Muscle layer of colon (tissue), 2 donors: ENCODE results near the gene PAX2.

ENCODE experiments used
- H3K27ac ChIP-seq: one replicate; pipeline ENCODE4 v1.7.0; 2013; ENCODE audit warnings: low read depth, mild to moderate bottlenecking, low read length, moderate library complexity
- H3K27me3 ChIP-seq, 2 donors: one replicate each; pipeline ENCODE4 v1.7.0; 2013; ENCODE audit warnings: low read length in 2 of 2, mild to moderate bottlenecking in 2 of 2; ENCODE audit not compliant: insufficient read depth in 2 of 2, control insufficient read depth in 1 of 2
- H3K36me3 ChIP-seq: one replicate; pipeline ENCODE4 v1.7.0; 2013; ENCODE audit warnings: mild to moderate bottlenecking, low read length; ENCODE audit not compliant: insufficient read depth
- H3K4me1 ChIP-seq: one replicate; pipeline ENCODE4 v1.7.0; 2013; ENCODE audit warnings: mild to moderate bottlenecking, low read length; ENCODE audit not compliant: insufficient read depth
- H3K4me3 ChIP-seq, 2 donors: one replicate each; pipeline ENCODE4 v1.7.0; 2013; ENCODE audit warnings: low read length in 2 of 2, low read depth in 1 of 2, mild to moderate bottlenecking in 1 of 2, moderate library complexity in 1 of 2
- H3K9ac ChIP-seq: one replicate; pipeline ENCODE4 v1.7.0; 2013; ENCODE audit warnings: low read length
- H3K9me3 ChIP-seq: one replicate; pipeline ENCODE4 v1.7.0; 2013; ENCODE audit warnings: mild to moderate bottlenecking, low read length
- donor health status: abdominal sarcoma.
- donor health status: Adenocarcinoma of cecum.

PAX2 gene

DNA sequence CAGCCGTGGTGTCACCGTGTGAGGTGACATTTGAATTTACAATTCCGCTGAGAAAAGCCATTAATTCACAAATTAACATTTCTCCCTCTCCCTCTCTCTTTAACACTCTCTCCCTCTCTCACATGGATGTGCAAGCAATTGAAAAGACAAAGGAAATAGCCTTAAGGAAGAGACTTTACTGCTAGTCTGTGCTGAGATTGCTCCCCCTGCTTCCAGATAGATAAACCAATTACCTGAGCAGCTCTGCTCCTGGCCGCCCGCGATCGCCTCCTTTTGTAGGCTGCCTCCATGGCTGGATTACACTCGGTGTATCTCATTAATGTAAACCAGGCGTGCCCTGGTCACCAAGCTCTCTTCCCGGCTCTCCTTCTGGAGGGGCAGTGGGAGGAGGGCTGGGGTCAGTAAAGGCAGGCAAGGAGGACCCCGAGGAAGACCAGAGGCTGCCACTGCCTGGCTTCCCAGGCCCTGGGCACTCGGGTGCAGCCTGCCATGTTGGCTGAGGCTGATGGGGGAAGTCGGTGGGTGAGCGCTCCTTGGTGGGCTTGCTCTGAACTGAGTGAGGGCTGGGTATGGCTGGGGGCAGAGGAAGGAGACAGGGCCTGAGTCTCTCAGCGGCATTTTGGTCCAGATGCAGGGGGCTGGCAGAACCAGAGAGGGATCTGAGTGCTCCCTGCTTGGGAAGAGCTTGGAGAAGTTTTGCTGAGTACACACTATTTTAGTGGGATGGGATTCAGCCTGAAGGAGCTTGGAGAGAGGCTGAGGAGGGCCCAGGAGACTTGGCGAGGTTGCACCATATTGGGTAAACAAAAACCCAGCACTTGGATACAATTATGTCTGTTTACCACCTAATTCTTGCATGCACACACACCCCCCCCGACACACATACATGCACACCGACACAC, 42.9 kb downstream of the PAX2 start:
- Histone ChIP-seq H3K4me3 (no peak overlapping the region), H3K27ac (no peak overlapping the region), H3K27me3 (no peaks in the 10 kb centered on the region), H3K4me1 (peaks cover 8% of the 10 kb centered on the region), H3K9me3 (no peaks in the 10 kb centered on the region), H3K9ac (no peak overlapping the region), H3K36me3 (no peaks in the 10 kb centered on the region)

DNA sequence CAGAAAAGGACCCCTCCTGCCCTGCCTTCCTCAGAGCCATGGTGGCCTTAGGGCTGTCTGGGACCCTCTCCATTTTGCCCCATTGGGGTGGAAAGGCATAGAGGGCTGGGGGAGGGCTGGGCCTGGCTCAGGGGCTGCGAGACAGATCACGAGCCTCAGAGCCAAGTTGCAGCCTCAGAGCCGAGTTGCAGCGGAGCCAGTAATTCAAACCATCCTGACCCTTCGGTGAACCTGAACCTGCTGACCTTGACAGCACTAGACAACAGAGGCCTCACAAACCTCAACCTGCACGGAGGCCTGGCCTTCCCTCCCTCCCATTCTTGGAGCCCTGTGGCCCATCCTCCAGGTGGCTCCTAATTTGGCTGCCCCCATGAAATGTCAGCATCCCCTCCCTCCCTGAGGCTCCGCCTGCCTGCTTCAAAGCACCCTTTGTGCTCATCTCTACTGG, 45.4 kb downstream of the PAX2 start:
- H3K36me3 ChIP-seq, result no peaks in the 10 kb centered on the region
- H3K27me3 ChIP-seq, result no peaks in the 10 kb centered on the region
- H3K9me3 ChIP-seq, result no peaks in the 10 kb centered on the region
- no peak overlapping the region for H3K9ac ChIP-seq
- H3K27ac ChIP-seq, result no peak overlapping the region
- peaks cover 8% of the 10 kb centered on the region for H3K4me1 ChIP-seq
- H3K4me3 ChIP-seq, result no peak overlapping the region

DNA sequence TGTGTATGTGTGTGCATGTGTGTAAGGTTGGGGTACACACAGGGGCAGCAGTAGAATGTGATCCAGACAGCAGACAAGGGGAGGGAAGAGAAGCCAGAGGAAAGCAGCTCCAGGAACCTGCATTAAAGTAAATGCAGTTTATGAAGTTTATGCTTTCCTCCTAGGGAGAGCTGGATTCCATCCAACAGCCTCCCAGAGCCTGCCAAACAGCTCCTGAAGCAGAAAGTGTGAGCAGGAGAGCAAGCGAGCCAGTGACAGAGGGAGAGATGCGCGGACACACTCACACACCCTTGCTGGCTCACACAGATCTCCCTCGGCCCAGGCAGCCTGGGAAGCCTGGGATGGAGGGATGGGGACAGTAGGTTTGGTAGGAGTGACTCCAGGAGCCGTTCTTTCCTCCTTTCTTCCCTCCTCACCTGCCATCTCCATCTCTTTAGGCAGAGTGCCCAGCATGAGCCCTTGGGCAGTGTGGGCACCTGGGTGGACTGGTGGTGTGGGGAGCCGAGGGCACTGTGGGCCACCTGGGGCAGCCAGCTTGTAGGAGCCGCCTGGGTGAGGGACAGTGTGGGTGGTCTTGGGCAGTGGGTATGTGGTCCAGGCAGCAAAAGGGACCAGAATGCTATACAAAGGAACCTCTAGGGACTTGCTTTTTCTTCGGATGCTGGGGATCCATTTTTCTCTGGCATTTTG, 46.1 kb downstream of the PAX2 start:
- H3K9ac ChIP-seq, result no peak overlapping the region
- no peaks in the 10 kb centered on the region for H3K36me3 ChIP-seq
- peaks cover 0 to 2% of the 10 kb centered on the region in 2 donors for H3K27me3 ChIP-seq
- H3K4me1 ChIP-seq, result peaks cover 8% of the 10 kb centered on the region
- no peak overlapping the region for H3K27ac ChIP-seq
- H3K4me3 ChIP-seq, result no peak overlapping the region
- H3K9me3 ChIP-seq, result no peaks in the 10 kb centered on the region

DNA sequence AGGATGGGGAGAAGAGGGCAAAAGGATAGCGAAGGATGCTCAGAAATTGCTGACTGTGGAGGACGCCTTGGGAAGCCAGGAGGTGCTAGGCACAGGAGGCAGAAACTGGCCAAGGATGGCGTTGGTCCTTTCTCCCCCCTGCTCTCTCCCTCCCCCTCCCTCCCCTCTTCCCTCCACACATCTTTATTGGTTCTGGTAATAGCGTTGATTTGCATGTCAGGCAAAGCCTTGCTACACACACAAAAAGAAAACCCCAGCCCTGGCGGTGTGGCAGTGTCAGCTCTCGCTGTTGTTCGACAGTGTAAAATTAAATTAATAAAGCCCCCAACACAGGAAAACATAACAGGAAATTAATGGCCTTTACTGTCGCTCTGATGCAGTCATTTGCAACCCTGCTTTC, 47.2 kb downstream of the PAX2 start:
- Histone ChIP-seq H3K27me3 (peaks cover 0 to 9% of the 10 kb centered on the region in 2 donors), H3K9me3 (no peaks in the 10 kb centered on the region), H3K9ac (no peak overlapping the region), H3K36me3 (no peaks in the 10 kb centered on the region), H3K4me1 (peaks cover 8% of the 10 kb centered on the region), H3K4me3 (no peak overlapping the region), H3K27ac (no peak overlapping the region)

DNA sequence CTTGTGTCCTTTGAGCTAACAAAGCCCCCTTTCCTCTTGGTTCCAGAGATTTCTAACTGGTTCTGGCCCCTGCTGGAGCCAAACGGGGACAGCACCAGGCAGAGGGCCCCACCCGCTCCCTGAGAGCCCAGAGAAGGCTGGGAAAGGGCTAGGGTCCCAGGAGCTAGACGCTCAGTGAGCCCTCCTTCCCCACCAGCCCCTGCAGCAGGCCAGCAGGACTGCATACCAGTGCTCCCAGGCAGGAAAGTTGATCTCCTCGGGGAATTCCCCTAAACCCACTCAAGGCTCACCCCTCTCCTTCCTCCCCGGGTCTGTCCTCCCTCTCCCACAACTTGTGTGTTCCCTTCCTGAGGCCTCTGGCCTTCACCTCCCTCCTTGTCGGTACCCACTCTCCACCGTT, 47.7 kb downstream of the PAX2 start:
- Histone ChIP-seq H3K9ac (no peak overlapping the region), H3K27me3 (peaks cover 0 to 9% of the 10 kb centered on the region in 2 donors), H3K4me1 (peaks cover 8% of the 10 kb centered on the region), H3K4me3 (no peak overlapping the region), H3K27ac (no peak overlapping the region), H3K36me3 (no peaks in the 10 kb centered on the region), H3K9me3 (no peaks in the 10 kb centered on the region)

DNA sequence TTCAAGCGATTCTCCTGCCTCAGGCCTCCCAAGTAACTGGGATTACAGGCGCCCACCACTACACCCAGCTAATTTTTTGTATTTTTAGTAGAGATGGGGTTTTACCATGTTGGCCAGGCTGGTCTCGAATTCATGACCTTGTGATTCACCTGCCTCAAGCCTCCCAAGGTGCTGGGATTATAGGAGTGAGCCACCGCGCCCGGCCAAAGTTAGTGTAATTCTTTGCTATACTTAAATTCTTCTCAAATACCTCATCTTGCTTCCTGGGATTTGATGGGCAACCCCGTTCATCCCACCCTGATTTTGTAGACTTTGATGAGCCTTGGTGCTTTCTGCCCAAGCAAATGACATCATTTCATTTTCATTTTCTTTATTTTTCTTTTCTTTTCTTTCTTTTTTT, 54.5 kb downstream of the PAX2 start:
- no peak overlapping the region for H3K9ac ChIP-seq
- no peaks in the 10 kb centered on the region for H3K4me1 ChIP-seq
- H3K36me3 ChIP-seq, result no peaks in the 10 kb centered on the region
- H3K4me3 ChIP-seq, result no peak overlapping the region
- H3K27me3 ChIP-seq, result peaks cover 0 to 27% of the 10 kb centered on the region in 2 donors
- no peak overlapping the region for H3K27ac ChIP-seq
- H3K9me3 ChIP-seq, result no peaks in the 10 kb centered on the region

DNA sequence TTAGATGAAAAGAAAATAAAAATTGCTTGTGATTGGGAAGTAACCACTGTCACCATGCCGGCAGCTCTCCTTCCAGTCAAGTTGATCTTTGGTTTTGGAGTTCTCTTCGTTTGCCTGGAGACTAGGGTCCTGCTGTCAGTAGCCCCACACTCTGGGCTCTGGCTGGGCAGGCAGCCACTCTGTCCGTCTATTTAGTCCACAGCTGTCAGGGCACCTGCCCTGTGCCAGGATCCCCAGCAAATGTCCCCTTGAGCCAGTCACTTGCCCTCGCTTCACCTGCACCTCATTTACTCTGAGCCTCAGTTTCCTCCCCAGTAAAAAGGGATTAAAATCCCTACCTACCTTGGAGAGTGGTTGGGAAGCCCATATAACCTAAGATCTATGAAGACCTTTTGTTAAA, 55.5 kb downstream of the PAX2 start:
- no peak overlapping the region for H3K27ac ChIP-seq
- peaks cover 0 to 30% of the 10 kb centered on the region in 2 donors for H3K27me3 ChIP-seq
- no peaks in the 10 kb centered on the region for H3K36me3 ChIP-seq
- H3K4me1 ChIP-seq, result no peaks in the 10 kb centered on the region
- no peak overlapping the region for H3K9ac ChIP-seq
- no peak overlapping the region for H3K4me3 ChIP-seq
- H3K9me3 ChIP-seq, result no peaks in the 10 kb centered on the region

DNA sequence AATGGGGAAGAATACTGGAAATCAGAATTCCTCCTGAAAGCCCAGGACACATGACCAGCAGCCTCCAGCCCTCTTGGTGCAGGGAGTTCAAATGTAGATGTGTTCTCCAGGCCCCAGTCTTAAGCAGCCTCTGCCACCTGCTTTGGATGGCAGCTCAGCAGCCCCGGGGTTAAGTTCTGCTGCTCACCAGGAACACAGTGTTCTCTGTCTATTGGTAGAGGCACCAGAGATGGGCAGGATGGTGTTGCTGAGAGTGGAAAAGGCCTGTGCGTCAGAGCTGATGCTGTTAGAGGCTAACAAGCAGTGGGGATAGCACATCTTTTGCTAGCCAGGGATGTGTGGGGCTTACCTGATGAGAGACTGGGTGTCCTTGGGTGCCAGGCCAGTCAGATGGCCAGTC, 56.8 kb downstream of the PAX2 start:
- H3K27ac ChIP-seq, result no peak overlapping the region
- no peak overlapping the region for H3K4me3 ChIP-seq
- no peaks in the 10 kb centered on the region for H3K9me3 ChIP-seq
- H3K4me1 ChIP-seq, result no peaks in the 10 kb centered on the region
- no peak overlapping the region for H3K9ac ChIP-seq
- H3K36me3 ChIP-seq, result no peaks in the 10 kb centered on the region
- peaks cover 0 to 22% of the 10 kb centered on the region in 2 donors for H3K27me3 ChIP-seq

DNA sequence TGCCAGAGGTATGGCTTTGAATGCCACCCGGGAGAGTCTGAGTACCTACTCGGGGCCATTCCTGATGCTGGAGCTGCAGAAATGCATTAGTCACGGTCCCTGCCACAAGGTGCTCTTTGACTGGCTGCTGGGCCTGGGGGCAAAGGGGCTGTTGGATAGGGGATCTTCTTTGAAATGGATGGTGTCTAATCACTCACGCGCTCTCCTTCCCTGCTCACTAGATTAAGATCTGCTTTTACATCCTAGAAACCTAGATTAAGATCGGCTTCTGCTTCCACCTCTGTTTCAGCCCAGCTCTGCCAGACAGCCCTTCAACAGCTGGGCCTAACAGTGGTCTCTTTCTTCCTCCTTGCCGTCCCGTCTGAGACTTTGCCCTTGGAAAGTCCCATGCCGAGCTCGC, 57.2 kb downstream of the PAX2 start:
- Histone ChIP-seq H3K9ac (no peak overlapping the region), H3K36me3 (no peaks in the 10 kb centered on the region), H3K9me3 (no peaks in the 10 kb centered on the region), H3K4me3 (no peak overlapping the region), H3K4me1 (no peaks in the 10 kb centered on the region), H3K27me3 (peaks cover 0 to 22% of the 10 kb centered on the region in 2 donors), H3K27ac (no peak overlapping the region)

DNA sequence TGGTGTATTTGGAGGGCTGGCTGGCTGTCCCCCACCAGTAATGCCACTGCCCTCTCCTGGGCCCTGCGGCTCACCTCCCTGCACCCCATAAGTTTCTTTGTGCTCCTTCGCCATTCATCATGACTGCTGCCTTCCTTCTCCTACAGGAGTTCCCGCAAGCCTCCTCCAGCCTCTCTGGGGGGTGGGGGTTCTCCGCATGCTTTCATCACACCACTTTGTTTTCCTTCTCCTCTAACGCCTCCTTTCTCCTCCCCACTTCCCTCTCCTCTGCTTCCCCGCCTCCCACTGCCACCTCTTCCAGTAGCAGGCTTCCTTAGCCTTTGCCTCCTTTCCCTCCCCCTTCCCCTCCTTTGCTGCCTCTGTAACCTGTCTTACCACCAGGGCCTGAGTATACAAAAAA, 58.1 kb downstream of the PAX2 start:
- no peaks in the 10 kb centered on the region for H3K36me3 ChIP-seq
- no peak overlapping the region for H3K4me3 ChIP-seq
- no peak overlapping the region for H3K27ac ChIP-seq
- no peak overlapping the region for H3K9ac ChIP-seq
- H3K9me3 ChIP-seq, result no peaks in the 10 kb centered on the region
- H3K4me1 ChIP-seq, result no peaks in the 10 kb centered on the region
- H3K27me3 ChIP-seq, result peaks cover 0 to 20% of the 10 kb centered on the region in 2 donors

DNA sequence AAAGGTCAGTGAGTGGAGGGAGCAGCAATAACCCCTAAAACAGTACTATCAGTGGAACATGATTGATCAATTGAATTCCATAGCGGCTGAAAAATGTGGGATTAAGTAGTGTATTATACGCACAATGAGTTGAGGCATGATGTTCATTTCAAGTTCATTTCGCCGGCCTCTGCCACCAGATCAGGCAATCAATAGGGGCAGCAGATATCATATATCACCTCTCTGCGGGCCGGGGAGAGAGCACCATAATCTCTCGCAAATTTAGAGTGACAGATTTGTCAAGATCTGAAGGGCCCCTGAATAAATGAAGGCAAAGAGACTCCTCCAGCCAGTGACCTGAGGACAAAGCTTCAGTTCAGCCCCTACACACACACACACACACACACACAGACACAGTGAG, 58.5 kb downstream of the PAX2 start:
- Histone ChIP-seq H3K36me3 (no peaks in the 10 kb centered on the region), H3K27ac (no peak overlapping the region), H3K4me1 (no peaks in the 10 kb centered on the region), H3K27me3 (peaks cover 0 to 17% of the 10 kb centered on the region in 2 donors), H3K4me3 (no peak overlapping the region), H3K9ac (no peak overlapping the region), H3K9me3 (no peaks in the 10 kb centered on the region)
